IMR-90 (cell line): ENCODE measurements around the gene ZBTB9. TPM values are rescaled to one million over a fixed set of nuclear protein-coding genes. Genes with fewer than 3 reads are reported as not detected.

ENCODE experiments used
- ATAC-seq: fragments of 200-7000 bp; cut with Tn5 transposase; 2 replicates; pipeline ENCODE4 v1.9.1; 2020; ENCODE audit warnings: low read depth, mild to moderate bottlenecking, moderate library complexity
- BruUV-seq: library from RNA; stranded (reverse); fragments of 400-500 nt; replicated peaks from 2 replicates; lab custom pipeline; 2021; lab: Mats Ljungman, UMichigan
- CTCF ChIA-PET: fragments of 300-600 bp; formaldehyde crosslinking; extraction: SDS; loops from one replicate; lab custom pipeline; 2021; ENCODE audit warnings: antibody characterized with exemption; lab: Yijun Ruan, JAX
- POLR2A ChIA-PET: fragments of 300-600 bp; sonication (Branson Sonifier 250); formaldehyde crosslinking; loops from one replicate; lab custom pipeline; 2022; ENCODE audit warnings: antibody characterized with exemption; ENCODE audit not compliant: unreplicated experiment; lab: Charles Lee
- DNase-seq: peaks from one replicate; pipeline ENCODE4 v3.0.0; 2013
- H2AFZ ChIP-seq: replicated peaks from 2 replicates; pipeline ENCODE3; 2013; ENCODE audit warnings: low read length, mild to moderate bottlenecking; ENCODE audit not compliant: poor library complexity
- H2AK5ac ChIP-seq: 2 replicates; pipeline ENCODE4 v1.6.1; 2013; ENCODE audit warnings: low read depth, low read length, inconsistent platforms
- H2AK9ac ChIP-seq: replicated peaks from 2 replicates; pipeline ENCODE3; 2013; ENCODE audit warnings: mild to moderate bottlenecking, low read depth, low read length, moderate library complexity; ENCODE audit not compliant: poor library complexity
- H2BK120ac ChIP-seq: 2 replicates; pipeline ENCODE4 v1.6.1; 2013; ENCODE audit warnings: low read depth, low read length, inconsistent platforms
- H2BK15ac ChIP-seq: 3 replicates; pipeline ENCODE4 v1.6.1; 2013; ENCODE audit warnings: low read depth, low read length, inconsistent platforms
- H2BK20ac ChIP-seq: 2 replicates; pipeline ENCODE4 v1.6.1; 2013; ENCODE audit warnings: low read depth, mild to moderate bottlenecking, inconsistent platforms, low read length, moderate library complexity
- H2BK5ac ChIP-seq: 2 replicates; pipeline ENCODE4 v1.6.1; 2013; ENCODE audit warnings: mild to moderate bottlenecking, low read depth, low read length, inconsistent platforms; ENCODE audit not compliant: poor library complexity, severe bottlenecking
- H3K14ac ChIP-seq: replicated peaks from 2 replicates; pipeline ENCODE4 v1.6.1; 2013; ENCODE audit warnings: low read depth, low read length, inconsistent platforms
- H3K18ac ChIP-seq: 2 replicates; pipeline ENCODE4 v1.6.1; 2013; ENCODE audit warnings: low read depth, low read length, control low read depth
- H3K23ac ChIP-seq: 2 replicates; pipeline ENCODE4 v1.6.1; 2013; ENCODE audit warnings: low read depth, low read length, inconsistent platforms
- H3K27ac ChIP-seq: 2 replicates; pipeline ENCODE4 v1.5.1; 2013; ENCODE audit warnings: mild to moderate bottlenecking, control low read depth, low read length; ENCODE audit not compliant: insufficient read depth
- H3K27me3 ChIP-seq: 2 replicates; pipeline ENCODE4 v1.6.1; 2013; ENCODE audit warnings: low read length; ENCODE audit not compliant: control insufficient read depth, insufficient read depth
- H3K36me3 ChIP-seq: 2 replicates; pipeline ENCODE4 v1.6.1; 2013; ENCODE audit warnings: low read length, mixed read lengths; ENCODE audit not compliant: control insufficient read depth, insufficient read depth
- H3K4ac ChIP-seq: 2 replicates; pipeline ENCODE4 v1.6.1; 2013; ENCODE audit warnings: low read depth, low read length, inconsistent platforms
- H3K4me1 ChIP-seq: 2 replicates; pipeline ENCODE4 v1.6.1; 2013; ENCODE audit warnings: low read length, mixed read lengths; ENCODE audit not compliant: control insufficient read depth, insufficient read depth
- H3K4me2 ChIP-seq: 2 replicates; pipeline ENCODE4 v1.6.1; 2013; ENCODE audit warnings: low read depth, mild to moderate bottlenecking, control low read depth, low read length, moderate library complexity
- H3K4me3 ChIP-seq: 2 replicates; pipeline ENCODE4 v1.5.1; 2013; ENCODE audit warnings: low read depth, mild to moderate bottlenecking, control low read depth, low read length, moderate library complexity; ENCODE audit not compliant: insufficient read depth
- H3K56ac ChIP-seq: 2 replicates; pipeline ENCODE4 v1.6.1; 2013; ENCODE audit warnings: low read length, inconsistent platforms; ENCODE audit not compliant: insufficient read depth; ENCODE audit errors: extremely low read depth
- H3K79me1 ChIP-seq, 2 experiments: 2 replicates each; pipeline ENCODE4 v1.6.1; 2013; ENCODE audit warnings: low read length in 2 of 2, inconsistent platforms in 1 of 2, low read depth in 1 of 2
- H3K9ac ChIP-seq: 2 replicates; pipeline ENCODE4 v1.6.1; 2013; ENCODE audit warnings: low read depth, low read length, control low read depth
- H3K9me1 ChIP-seq: 2 replicates; pipeline ENCODE4 v1.6.1; 2013; ENCODE audit warnings: low read length, inconsistent platforms; ENCODE audit not compliant: insufficient read depth
- H3K9me3 ChIP-seq: 2 replicates; pipeline ENCODE4 v1.6.1; 2013; ENCODE audit warnings: low read length; ENCODE audit not compliant: control insufficient read depth, insufficient read depth
- H4K20me1 ChIP-seq: 2 replicates; pipeline ENCODE4 v1.6.1; 2013; ENCODE audit warnings: low read length, inconsistent platforms; ENCODE audit not compliant: insufficient read depth
- H4K5ac ChIP-seq: 2 replicates; pipeline ENCODE4 v1.6.1; 2013; ENCODE audit warnings: mild to moderate bottlenecking, low read depth, low read length, control low read depth
- H4K8ac ChIP-seq, 2 experiments: 2 replicates each; pipeline ENCODE4 v1.6.1; 2013; ENCODE audit warnings: low read depth in 2 of 2, low read length in 2 of 2, control low read depth in 1 of 2, inconsistent platforms in 1 of 2
- H4K91ac ChIP-seq: 2 replicates; pipeline ENCODE4 v1.6.1; 2013; ENCODE audit warnings: low read depth, low read length, inconsistent platforms; ENCODE audit not compliant: insufficient read depth
- CHD1 ChIP-seq: IDR thresholded peaks from 2 replicates; pipeline ENCODE4 v1.6.1; 2012; ENCODE audit warnings: low read depth, low read length, improper control_type of control experiment
- CTCF ChIP-seq: conservative IDR thresholded peaks from 2 replicates; pipeline ENCODE4 v1.5.1; 2012; ENCODE audit warnings: mild to moderate bottlenecking, low read depth, low read length, improper control_type of control experiment
- FOS ChIP-seq: fragments of 150-350 bp; IDR thresholded peaks from 2 replicates; pipeline ENCODE4 v1.6.1; 2016; ENCODE audit warnings: low read depth, low read length
- MAFK ChIP-seq: IDR thresholded peaks from 2 replicates; pipeline ENCODE4 v1.6.1; 2012; ENCODE audit warnings: low read depth, low read length, improper control_type of control experiment
- MAZ ChIP-seq: IDR thresholded peaks from 2 replicates; pipeline ENCODE4 v1.6.1; 2012; ENCODE audit warnings: low read depth, mild to moderate bottlenecking, low read length, improper control_type of control experiment, moderate library complexity, borderline replicate concordance
- MXI1 ChIP-seq: IDR thresholded peaks from 2 replicates; pipeline ENCODE4 v1.6.1; 2012; ENCODE audit warnings: low read depth, mild to moderate bottlenecking, low read length, moderate library complexity, borderline replicate concordance
- RAD21 ChIP-seq: IDR thresholded peaks from 2 replicates; pipeline ENCODE4 v1.6.1; 2012; ENCODE audit warnings: low read length, improper control_type of control experiment
- WGBS, 2 experiments: methylation state at CpG; one replicate each; pipeline versions ENCODE4 v1.1.5 to v1.1.7; 2013; ENCODE audit warnings: missing lambda C conversion rate in 2 of 2; ENCODE audit not compliant: insufficient read length in 1 of 2; ENCODE audit errors: extremely low coverage in 2 of 2; 5-methylcytosine and 5-hydroxymethylcytosine counted together
- dilution Hi-C: fragments of 300-500 bp; cut with HindIII; formaldehyde crosslinking; loops from one replicate; pipeline ENCODE4 v1.14.3; 2018; ENCODE audit warnings: low sequenced_read_pairs; ENCODE audit not compliant: unreplicated experiment
- in situ Hi-C: fragments of 300-500 bp; cut with MboI; formaldehyde crosslinking; loops from 3 replicates; pipeline ENCODE4 v1.14.3; 2019; ENCODE audit warnings: low sequenced_read_pairs, inconsistent platforms, mixed read lengths
- intact Hi-C: fragments of 100-400 bp; cut with micrococcal nuclease; formaldehyde crosslinking; loops from 2 replicates; pipeline ENCODE4 v1.10.0; 2022
- polyA plus RNA-seq, 3 experiments: library from polyadenylated mRNA; depleted of rRNA; stranded (reverse); fragments of >200 nt; gene quantifications; 2 replicates each; pipeline ENCODE4 v1.2.3, GENCODE V29; 2012; ENCODE audit warnings: low replicate concordance in 1 of 3
- total RNA-seq: library from RNA; depleted of rRNA; stranded (reverse); fragments of >200 nt; gene quantifications from 2 replicates; pipeline ENCODE4 v1.2.3, GENCODE V29; 2012

The ZBTB9 gene
- total and polyA plus RNA-seq, 2 of the 4 experiments (the other 2 are of a cell fraction): 5.4 to 5.9 TPM

- ATAC-seq (no peak), DNase-seq (peak; percentile 55)
- WGBS, 2 experiments: 49% methylated on average over 4 of the region's 12 CpGs; no CpG with 5 or more reads in 1 of the 2 experiments
- peak overlapping the region; percentile 62 for H4K5ac ChIP-seq
- BruUV-seq: no TSS peak
- intact Hi-C loops (loop anchor here (5.0 kb wide), 2 partner anchors 104 to 119 kb away; partner anchors contain the start of genes RGL2 and TAPBP), dilution Hi-C loops (no loop called here), in situ Hi-C loops (no loop called here)
- H3K9me3 ChIP-seq: no peaks in the 10 kb centered on the region
- peak overlapping the region; percentile 98 for H3K27ac ChIP-seq
- H4K8ac ChIP-seq: peak overlapping the region; percentile 71 to 98
- H2AK9ac ChIP-seq: peak overlapping the region; percentile 100
- H3K27me3 ChIP-seq: no peaks in the 10 kb centered on the region
- peak overlapping the region; percentile 73 for H2BK20ac ChIP-seq
- peak overlapping the region; percentile 97 for H2BK5ac ChIP-seq
- H3K14ac ChIP-seq: peak overlapping the region; percentile 94
- H3K4ac ChIP-seq: peak overlapping the region; percentile 98
- peaks cover 40% of the 10 kb centered on the region for H3K36me3 ChIP-seq
- H2BK15ac ChIP-seq: peak overlapping the region; percentile 80; the same call in 2 of the 3 replicates
- POLR2A ChIA-PET: no interaction called here
- H3K4me3 ChIP-seq: peak overlapping the region; percentile 63
- H2AFZ ChIP-seq: no peak overlapping the region
- peak overlapping the region; percentile 93 for H4K91ac ChIP-seq
- H2BK120ac ChIP-seq: peak overlapping the region; percentile 90
- peaks cover 9% of the 10 kb centered on the region for H3K9me1 ChIP-seq
- TF ChIP-seq FOS (0 out of 2 replicates have a peak, but pooled peaks have one; percentile 43), RAD21 (no peak), CHD1 (peak; percentile 70), MAZ (peak; percentile 10; the same call in 1 of the 2 replicates), MXI1 (0 out of 2 replicates have a peak, but pooled peaks have one; percentile 9), MAFK (peak; percentile 88), CTCF (no peak)
- H3K23ac ChIP-seq: peak overlapping the region; percentile 69
- H3K9ac ChIP-seq: peak overlapping the region; percentile 82
- H3K56ac ChIP-seq: peak overlapping the region; percentile 97
- peaks cover 25 to 86% of the 10 kb centered on the region in 2 experiments for H3K79me1 ChIP-seq
- peaks cover 19% of the 10 kb centered on the region for H4K20me1 ChIP-seq
- CTCF ChIA-PET: interaction anchor here (1.1 kb wide), 1 partner anchor 26 kb away, joined by 3 read pairs; no protein-coding TSS in a partner anchor
- H2AK5ac ChIP-seq: peak overlapping the region; percentile 87
- peaks cover 19% of the 10 kb centered on the region for H3K4me1 ChIP-seq
- peak overlapping the region; percentile 81 for H3K18ac ChIP-seq
- peak overlapping the region; percentile 98 for H3K4me2 ChIP-seq
Measured at GRCh38 chr6:33416386-33417127, 37.8 kb upstream of the ZBTB9 start.
